OCI-LY1 (cell line): ENCODE results near the gene TRAF5.

ENCODE experiments used
- EZH2 ChIP-seq: fragments of 200-600 bp; sonication (generic), shearing (Covaris generic); IDR thresholded peaks from 2 replicates; pipeline ENCODE4 v1.8.0; 2017; ENCODE audit warnings: borderline replicate concordance, mixed run types, mild to moderate bottlenecking, antibody characterized with exemption, low read length, moderate library complexity, mixed read lengths
- TF ChIP-seq, protein P1 (sequence below): fragments of 200-600 bp; sonication (generic), shearing (Covaris generic); IDR thresholded peaks from 2 replicates; pipeline ENCODE4 v1.5.1; 2017; ENCODE audit warnings: mild to moderate bottlenecking, antibody characterized with exemption, low read length, moderate library complexity, mixed read lengths

DNA sequence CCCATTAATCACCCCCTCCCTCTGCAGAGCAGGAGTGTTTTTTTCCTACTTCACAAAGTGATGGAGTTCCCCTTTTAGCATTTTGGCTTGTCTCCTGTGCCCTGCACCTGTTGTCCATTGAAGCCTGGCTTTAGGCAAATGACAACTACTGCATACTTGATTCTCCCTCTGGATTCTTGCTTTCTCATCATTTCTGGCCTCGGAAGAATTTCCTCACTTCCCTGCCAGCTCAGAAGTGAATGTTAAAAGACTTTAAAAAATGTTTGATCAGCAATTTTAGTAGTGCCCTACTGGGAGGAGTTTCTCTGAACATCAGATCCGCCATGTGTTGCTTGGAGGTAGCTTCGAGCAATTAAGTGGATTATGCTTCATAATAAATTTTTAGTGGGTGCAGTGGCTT lies 39.4 kb upstream of the TRAF5 start:
- TF ChIP-seq, protein P1, sequence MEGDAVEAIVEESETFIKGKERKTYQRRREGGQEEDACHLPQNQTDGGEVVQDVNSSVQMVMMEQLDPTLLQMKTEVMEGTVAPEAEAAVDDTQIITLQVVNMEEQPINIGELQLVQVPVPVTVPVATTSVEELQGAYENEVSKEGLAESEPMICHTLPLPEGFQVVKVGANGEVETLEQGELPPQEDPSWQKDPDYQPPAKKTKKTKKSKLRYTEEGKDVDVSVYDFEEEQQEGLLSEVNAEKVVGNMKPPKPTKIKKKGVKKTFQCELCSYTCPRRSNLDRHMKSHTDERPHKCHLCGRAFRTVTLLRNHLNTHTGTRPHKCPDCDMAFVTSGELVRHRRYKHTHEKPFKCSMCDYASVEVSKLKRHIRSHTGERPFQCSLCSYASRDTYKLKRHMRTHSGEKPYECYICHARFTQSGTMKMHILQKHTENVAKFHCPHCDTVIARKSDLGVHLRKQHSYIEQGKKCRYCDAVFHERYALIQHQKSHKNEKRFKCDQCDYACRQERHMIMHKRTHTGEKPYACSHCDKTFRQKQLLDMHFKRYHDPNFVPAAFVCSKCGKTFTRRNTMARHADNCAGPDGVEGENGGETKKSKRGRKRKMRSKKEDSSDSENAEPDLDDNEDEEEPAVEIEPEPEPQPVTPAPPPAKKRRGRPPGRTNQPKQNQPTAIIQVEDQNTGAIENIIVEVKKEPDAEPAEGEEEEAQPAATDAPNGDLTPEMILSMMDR: no peak
- no peak for TF ChIP-seq EZH2
